Right atrium auricular region (tissue), 2 donors: ENCODE data around the gene CEBPZOS. TPM values are rescaled to one million over a fixed set of nuclear protein-coding genes. Genes with fewer than 3 reads are reported as not detected.

Experiments used
- DNase-seq: peaks from one replicate; pipeline ENCODE4 v3.0.0-alpha.2; 2019; ENCODE audit warnings: low spot score
- H3K27ac ChIP-seq, 2 donors: fragments of 200-600 bp; sonication (generic); 1 replicate in 1 of 2; 2 replicates in 1 of 2; pipeline ENCODE4 v1.5.1; 2016 to 2019
- H3K27me3 ChIP-seq, 2 donors: fragments of 200-600 bp; sonication (generic); one replicate each; pipeline versions ENCODE4 v1.5.1 to v1.6.0; 2017 to 2019
- H3K36me3 ChIP-seq: fragments of 200-600 bp; sonication (generic); one replicate; pipeline ENCODE4 v1.5.1; 2016
- H3K4me1 ChIP-seq, 2 donors: fragments of 200-600 bp; sonication (generic); one replicate each; pipeline versions ENCODE4 v1.5.1 to v1.6.0; 2017 to 2019
- H3K4me3 ChIP-seq, 2 donors: fragments of 200-600 bp; sonication (generic); 1 replicate in 1 of 2; 2 replicates in 1 of 2; pipeline ENCODE4 v1.5.1; 2017 to 2019; ENCODE audit warnings: mild to moderate bottlenecking in 1 of 2, moderate library complexity in 1 of 2
- H3K9me3 ChIP-seq, 2 donors: fragments of 200-600 bp; sonication (generic); one replicate each; pipeline ENCODE4 v1.5.1; 2019
- total RNA-seq, 2 donors: library from RNA; depleted of rRNA; stranded (reverse); fragments of >200 nt; gene quantifications; one replicate each; pipeline ENCODE4 v1.1.0, GENCODE V29; 2016
- TF ChIP-seq, protein P1 (sequence below), 2 donors: fragments of 200-600 bp; sonication (generic); IDR thresholded peaks; one replicate each; pipeline ENCODE4 v1.5.1; 2019; ENCODE audit warnings: antibody characterized with exemption in 2 of 2

CEBPZOS gene
- total RNA-seq, 2 donors from 2014 or later, result 21.1 to 37.9 TPM

DNA sequence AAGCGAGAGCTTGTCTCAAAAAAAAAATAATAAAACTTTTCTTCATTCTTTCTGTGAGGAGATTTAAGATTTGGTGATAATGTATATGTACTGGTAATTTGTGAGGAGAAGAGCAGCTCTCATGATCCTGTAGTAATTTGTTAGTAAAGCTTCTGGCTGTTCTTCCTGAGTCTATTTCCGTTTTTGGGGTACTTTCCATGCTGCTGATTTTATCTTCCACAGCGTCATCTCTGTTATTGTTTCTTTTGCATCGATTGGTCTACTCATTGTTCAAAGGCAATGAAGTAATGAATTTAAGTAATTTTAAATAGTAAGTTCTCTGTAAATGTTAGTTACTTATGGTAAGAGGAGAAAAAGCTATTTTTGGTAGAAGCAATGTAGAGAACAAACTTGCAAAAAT, 47.1 kb downstream of the CEBPZOS start:
- Histone ChIP-seq H3K27ac (no peak overlapping the region), H3K36me3 (peaks cover 34% of the 10 kb centered on the region), H3K27me3 (no peaks in the 10 kb centered on the region), H3K4me1 (no peaks in the 10 kb centered on the region), H3K4me3 (no peak overlapping the region), H3K9me3 (no peaks in the 10 kb centered on the region)
- DNase-seq, result no peak
- TF ChIP-seq, protein P1, sequence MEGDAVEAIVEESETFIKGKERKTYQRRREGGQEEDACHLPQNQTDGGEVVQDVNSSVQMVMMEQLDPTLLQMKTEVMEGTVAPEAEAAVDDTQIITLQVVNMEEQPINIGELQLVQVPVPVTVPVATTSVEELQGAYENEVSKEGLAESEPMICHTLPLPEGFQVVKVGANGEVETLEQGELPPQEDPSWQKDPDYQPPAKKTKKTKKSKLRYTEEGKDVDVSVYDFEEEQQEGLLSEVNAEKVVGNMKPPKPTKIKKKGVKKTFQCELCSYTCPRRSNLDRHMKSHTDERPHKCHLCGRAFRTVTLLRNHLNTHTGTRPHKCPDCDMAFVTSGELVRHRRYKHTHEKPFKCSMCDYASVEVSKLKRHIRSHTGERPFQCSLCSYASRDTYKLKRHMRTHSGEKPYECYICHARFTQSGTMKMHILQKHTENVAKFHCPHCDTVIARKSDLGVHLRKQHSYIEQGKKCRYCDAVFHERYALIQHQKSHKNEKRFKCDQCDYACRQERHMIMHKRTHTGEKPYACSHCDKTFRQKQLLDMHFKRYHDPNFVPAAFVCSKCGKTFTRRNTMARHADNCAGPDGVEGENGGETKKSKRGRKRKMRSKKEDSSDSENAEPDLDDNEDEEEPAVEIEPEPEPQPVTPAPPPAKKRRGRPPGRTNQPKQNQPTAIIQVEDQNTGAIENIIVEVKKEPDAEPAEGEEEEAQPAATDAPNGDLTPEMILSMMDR (IDR thresholded peaks at IDR 0.05), result no peak

DNA sequence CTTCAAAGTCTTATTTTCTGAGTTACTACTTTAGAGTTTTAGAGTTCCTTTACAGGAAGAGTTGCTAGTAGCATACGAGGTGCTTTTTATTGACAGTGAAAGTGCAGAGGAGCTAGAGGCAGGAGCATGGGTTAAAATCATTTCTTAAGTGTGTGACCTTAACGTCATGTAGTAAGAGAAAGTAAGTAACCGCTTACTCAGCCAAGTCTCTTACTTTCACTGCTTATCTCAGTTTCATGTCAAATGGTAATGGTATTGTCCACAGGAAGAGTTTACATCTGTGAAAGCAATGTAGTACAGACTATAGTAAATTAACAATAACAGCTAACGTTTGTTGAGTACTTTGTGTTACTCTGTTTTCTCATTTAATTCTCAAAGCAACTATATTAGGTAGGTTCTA, 47.7 kb downstream of the CEBPZOS start:
- Histone ChIP-seq H3K27ac (no peak overlapping the region), H3K27me3 (no peaks in the 10 kb centered on the region), H3K4me3 (no peak overlapping the region), H3K4me1 (no peaks in the 10 kb centered on the region), H3K36me3 (peaks cover 40% of the 10 kb centered on the region), H3K9me3 (no peaks in the 10 kb centered on the region)
- TF ChIP-seq, protein P1 (IDR thresholded peaks at IDR 0.05), result no peak
- DNase-seq, result no peak

DNA sequence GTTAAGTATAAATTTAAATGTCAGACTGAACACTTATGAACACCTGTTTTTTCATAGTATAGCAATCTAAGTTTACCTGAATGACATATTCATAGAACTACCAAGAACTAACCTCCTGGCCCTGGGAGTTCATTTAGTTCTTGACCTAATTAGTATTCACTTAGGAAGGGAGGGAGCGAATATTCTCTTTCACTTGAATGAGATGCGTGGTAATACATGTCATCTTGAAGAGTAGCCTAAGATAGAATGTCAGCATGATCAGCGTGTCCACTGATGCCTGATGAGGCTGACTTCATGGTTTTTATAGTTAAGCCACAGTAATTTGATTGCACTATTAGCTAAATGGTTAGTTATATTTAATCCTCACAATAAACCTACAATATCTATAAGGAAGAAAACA, 48.5 kb downstream of the CEBPZOS start:
- DNase-seq, result no peak
- Histone ChIP-seq H3K27ac (no peak overlapping the region), H3K36me3 (peaks cover 41% of the 10 kb centered on the region), H3K27me3 (no peaks in the 10 kb centered on the region), H3K4me1 (no peaks in the 10 kb centered on the region), H3K9me3 (no peaks in the 10 kb centered on the region), H3K4me3 (no peak overlapping the region)
- TF ChIP-seq, protein P1 (IDR thresholded peaks at IDR 0.05), result no peak

DNA sequence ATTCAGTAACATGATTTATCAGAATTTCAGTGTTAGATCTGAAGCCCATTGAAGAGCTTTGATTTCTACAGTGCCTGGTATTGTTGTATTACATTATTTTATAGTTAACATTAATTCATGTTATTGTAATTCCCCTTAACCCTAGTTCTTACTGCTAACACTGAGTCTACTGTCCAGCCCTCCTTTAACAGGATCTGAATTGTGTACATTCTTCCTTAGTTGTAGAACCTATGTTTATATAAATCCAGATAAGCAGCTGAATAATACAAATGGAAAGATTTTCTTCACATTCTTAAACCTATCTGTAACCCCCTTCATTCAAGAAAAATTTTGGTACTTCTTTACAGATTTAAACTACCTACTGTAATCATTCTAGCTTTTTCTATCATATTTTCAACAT, 49.9 kb downstream of the CEBPZOS start:
- TF ChIP-seq, protein P1 (IDR thresholded peaks at IDR 0.05), result no peak
- H3K9me3 ChIP-seq, result no peaks in the 10 kb centered on the region
- H3K27me3 ChIP-seq, result no peaks in the 10 kb centered on the region
- H3K27ac ChIP-seq, result no peak overlapping the region
- no peaks in the 10 kb centered on the region for H3K4me1 ChIP-seq
- H3K4me3 ChIP-seq, result no peak overlapping the region
- no peak for DNase-seq
- H3K36me3 ChIP-seq, result peaks cover 47% of the 10 kb centered on the region

DNA sequence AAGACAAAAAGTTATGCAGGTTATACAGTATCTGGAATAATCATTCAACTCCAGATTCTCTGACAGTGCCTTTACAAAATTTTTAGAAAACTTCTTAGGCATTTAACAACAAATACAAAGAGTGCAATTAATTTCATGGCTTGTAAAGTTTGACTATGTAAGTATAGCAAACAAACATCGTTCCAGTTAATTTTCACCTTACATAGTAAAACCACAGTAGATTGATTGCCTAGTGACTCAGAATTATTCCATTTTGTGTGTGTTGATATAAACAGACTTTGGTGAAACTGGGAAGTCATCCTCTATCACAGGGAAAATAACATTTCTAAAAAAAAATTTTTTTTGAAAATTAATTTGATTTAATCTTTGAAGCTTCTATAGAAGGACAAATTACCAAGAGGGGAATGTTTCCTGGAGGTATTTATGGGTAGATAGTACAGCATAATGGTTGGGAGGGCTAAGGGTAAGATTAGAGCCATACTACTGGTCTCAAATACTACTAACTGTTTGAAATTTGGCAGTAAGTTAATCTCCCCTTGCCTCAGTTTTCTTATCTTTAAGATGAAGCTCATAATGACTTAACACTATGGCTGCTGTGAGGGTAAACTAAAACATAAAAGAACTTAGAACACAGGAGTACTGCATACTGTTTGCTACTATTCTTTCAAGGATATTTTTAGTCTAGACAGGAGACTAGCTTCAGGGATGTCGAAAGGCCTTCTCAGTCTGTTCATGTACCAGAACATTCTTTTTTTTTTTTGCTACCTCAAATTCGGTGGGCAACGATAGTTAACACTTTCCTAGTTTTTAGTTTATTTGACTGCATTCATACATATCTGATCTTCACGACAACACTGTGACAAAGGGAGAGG, 54.8 kb downstream of the CEBPZOS start:
- TF ChIP-seq, protein P1 (IDR thresholded peaks at IDR 0.05), result no peak
- Histone ChIP-seq H3K4me3 (no peak overlapping the region), H3K27me3 (no peaks in the 10 kb centered on the region), H3K9me3 (no peaks in the 10 kb centered on the region), H3K4me1 (no peaks in the 10 kb centered on the region), H3K27ac (no peak overlapping the region), H3K36me3 (peaks cover 77% of the 10 kb centered on the region)
- no peak for DNase-seq

Other genes with a start within 250 kb of the CEBPZOS start
- 10 to 100 TPM; 29.2 to 34.5 TPM for gene STRN, start 230.0 kb upstream of the CEBPZOS start, total RNA-seq
- 10 to 100 TPM; 16.4 to 17.6 TPM for gene HEATR5B, start 112.1 kb upstream of the CEBPZOS start, total RNA-seq
- 1 to 10 TPM; 3.8 to 6.0 TPM for gene GPATCH11, start 112.0 kb upstream of the CEBPZOS start, total RNA-seq
- gene EIF2AK2, start 39.5 kb upstream of the CEBPZOS start, total RNA-seq, result 10 to 100 TPM; 12.5 to 13.4 TPM
- gene SULT6B1, start 7.8 kb upstream of the CEBPZOS start, total RNA-seq, result not detected
- 10 to 100 TPM; 23.5 to 27.5 TPM for gene CEBPZ, start 35.1 kb downstream of the CEBPZOS start, total RNA-seq
- 10 to 100 TPM; 10.1 to 16.2 TPM for gene NDUFAF7, start 35.2 kb downstream of the CEBPZOS start, total RNA-seq
- gene PRKD3, start 128.3 kb downstream of the CEBPZOS start, total RNA-seq, result 10 to 100 TPM; 13.0 to 20.6 TPM
- 10 to 100 TPM in 1 of 2 donors, 1 to 10 TPM in 1; 1.1 to 10.1 TPM for gene QPCT, start 148.1 kb downstream of the CEBPZOS start, total RNA-seq